NK-92 treated with Interleukin-12 subunit alpha and Interleukin-12 subunit beta, amount 100 ng/mL, for 24 hours (cell line): ENCODE data around the gene MYH10.

Source experiments
- DNase-seq: peaks from one replicate; lab custom pipeline; 2025; lab: John Stamatoyannopoulos, UW

Gene MYH10

GRCh38 chr17:8473451-8474192 lies 156.9 kb downstream of the MYH10 start:
- DNase-seq, result no peak

GRCh38 chr17:8472663-8473062 lies 157.9 kb downstream of the MYH10 start:
- DNase-seq, result no peak

GRCh38 chr17:8470447-8471047 lies 160.0 kb downstream of the MYH10 start:
- no peak for DNase-seq

- DNase-seq, result no peak
These were observed 160.6 kb downstream of the MYH10 start for GRCh38 chr17:8469964-8470363.

GRCh38 chr17:8468980-8469379 lies 161.5 kb downstream of the MYH10 start:
- DNase-seq, result no peak

GRCh38 chr17:8468127-8468526 lies 162.4 kb downstream of the MYH10 start:
- DNase-seq, result no peak

- DNase-seq, result no peak
These were observed 163.0 kb downstream of the MYH10 start for GRCh38 chr17:8467527-8467926.

GRCh38 chr17:8466873-8467272 lies 163.7 kb downstream of the MYH10 start:
- no peak for DNase-seq

- no peak for DNase-seq
These were observed 164.1 kb downstream of the MYH10 start for GRCh38 chr17:8466456-8466855.

- no peak for DNase-seq
These were observed 164.8 kb downstream of the MYH10 start for GRCh38 chr17:8465759-8466158.

GRCh38 chr17:8465356-8465755 lies 165.2 kb downstream of the MYH10 start:
- no peak for DNase-seq

GRCh38 chr17:8464941-8465340 lies 165.6 kb downstream of the MYH10 start:
- no peak for DNase-seq

- DNase-seq, result no peak
These were observed 167.4 kb downstream of the MYH10 start for GRCh38 chr17:8463099-8463498.

GRCh38 chr17:8462564-8462963 lies 168.0 kb downstream of the MYH10 start:
- no peak for DNase-seq

- no peak for DNase-seq
These were observed 170.7 kb downstream of the MYH10 start for GRCh38 chr17:8459831-8460230.

- no peak for DNase-seq
These were observed 171.4 kb downstream of the MYH10 start for GRCh38 chr17:8459107-8459506.

GRCh38 chr17:8458128-8458527 lies 172.4 kb downstream of the MYH10 start:
- no peak for DNase-seq

GRCh38 chr17:8455665-8456209 lies 174.8 kb downstream of the MYH10 start:
- DNase-seq, result no peak

GRCh38 chr17:8453326-8453725 lies 177.2 kb downstream of the MYH10 start:
- DNase-seq, result no peak

GRCh38 chr17:8451933-8452614 lies 178.5 kb downstream of the MYH10 start:
- no peak for DNase-seq

- DNase-seq, result no peak
These were observed 182.2 kb downstream of the MYH10 start for GRCh38 chr17:8448310-8448709.

- DNase-seq, result no peak
These were observed 182.7 kb downstream of the MYH10 start for GRCh38 chr17:8447799-8448198.

- DNase-seq, result no peak
These were observed 185.0 kb downstream of the MYH10 start for GRCh38 chr17:8445536-8445935.
